Spleen (tissue), 7 donors: ENCODE measurements around the gene HAS3.

Source experiments
- CTCF ChIP-seq, 11 experiments: fragments of 200-600 bp in 7 of 11; fragments of 450-650 bp in 4 of 11; sonication (generic) in 4 of 11; IDR thresholded peaks in 8 of 11; conservative IDR thresholded peaks in 3 of 11; 1 replicate in 7 of 11; 2 replicates in 4 of 11; pipeline versions ENCODE4 v1.4.0 to v1.8.0; 2016 to 2021; ENCODE audit warnings: antibody characterized with exemption in 11 of 11, inconsistent platforms in 4 of 11, mild to moderate bottlenecking in 1 of 11
- POLR2A ChIP-seq, 3 donors: fragments of 450-650 bp; IDR thresholded peaks; one replicate each; pipeline ENCODE4 v1.5.1; 2017; ENCODE audit warnings: antibody characterized with exemption in 3 of 3, mild to moderate bottlenecking in 1 of 3
- donor health status: DM: no; HTN: no; CAD: no; lungs with moderate emphysema.
- donor health status: DM: no; HTN: no; CAD: no.
- donor health status: DM: no; HTN: no; CAD: no.

DNA sequence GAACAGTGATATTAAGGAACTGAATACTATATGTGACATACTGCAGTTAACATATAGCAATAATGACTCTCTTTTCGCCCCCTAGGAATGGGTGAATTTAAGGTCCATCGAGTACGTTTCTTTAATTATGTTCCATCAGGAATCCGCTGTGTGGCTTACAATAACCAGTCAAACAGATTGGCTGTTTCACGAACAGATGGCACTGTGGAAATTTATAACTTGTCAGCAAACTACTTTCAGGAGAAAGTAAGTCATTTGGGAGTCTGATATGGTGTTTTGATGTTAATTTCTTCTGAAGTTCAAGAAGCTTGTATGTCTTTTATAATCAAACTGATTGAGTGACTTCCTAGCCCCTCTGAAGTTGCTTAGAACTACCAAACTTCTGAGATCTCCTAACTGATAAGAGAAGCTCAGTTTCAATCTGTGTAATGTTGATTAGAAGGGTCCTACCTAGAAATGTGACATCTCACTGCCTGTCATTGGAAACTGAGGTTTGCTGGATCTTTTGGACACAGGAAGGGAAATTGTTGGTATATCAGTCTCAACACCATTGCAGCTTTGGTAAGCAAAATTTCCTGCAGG lies 28.0 kb downstream of the HAS3 start:
- TF ChIP-seq CTCF (IDR thresholded peaks at IDR 0.05 in 8 of 11, conservative IDR thresholded peaks at IDR 0.05 in 3 of 11) (no peak), POLR2A (IDR thresholded peaks at IDR 0.05) (no peak)
